ENCODE measurements around the gene ZBTB6.
A peak's percentile ranks its signal among the peaks of the same experiment; 100 is the strongest.

The ZBTB6 gene

GRCh38 chr9:122912964-122913673, at the start of gene ZBTB6:
Gene ZBTB6, minus strand, starts transcription at chr9:122913323. Its CDS starts 1,251 bp downstream, at chr9:122912072.
- Mint-ChIP-seq H3K4me1 (ENCODE audit: low read depth) (peaks cover 26% of the 10 kb centered on the region), H3K36me3 (peaks cover 8% of the 10 kb centered on the region), H3K4me3 (peak within 1 kb of the TSS; percentile 98), H3K27me3 (no peaks in the 10 kb centered on the region), H3K9me3 (ENCODE audit: low read depth) (no peaks in the 10 kb centered on the region), H3K27ac (peak within 1 kb of the TSS; percentile 97)

- H3K4me3 Mint-ChIP-seq, result no peak overlapping the region
- H3K27me3 Mint-ChIP-seq, result no peaks in the 10 kb centered on the region
- H3K9me3 Mint-ChIP-seq (ENCODE audit: low read depth), result no peaks in the 10 kb centered on the region
- H3K27ac Mint-ChIP-seq, result no peak overlapping the region
- no peaks in the 10 kb centered on the region for H3K4me1 Mint-ChIP-seq (ENCODE audit: low read depth)
- H3K36me3 Mint-ChIP-seq, result peaks cover 21% of the 10 kb centered on the region
Measured at GRCh38 chr9:122961139-122961538, 48.0 kb upstream of the ZBTB6 start.

GRCh38 chr9:122955961-122956360, 42.8 kb upstream of the ZBTB6 start:
- Mint-ChIP-seq H3K27me3 (no peaks in the 10 kb centered on the region), H3K4me3 (no peak overlapping the region), H3K36me3 (peaks cover 14% of the 10 kb centered on the region), H3K27ac (no peak overlapping the region), H3K9me3 (ENCODE audit: low read depth) (no peaks in the 10 kb centered on the region), H3K4me1 (ENCODE audit: low read depth) (peaks cover 22% of the 10 kb centered on the region)

- H3K36me3 Mint-ChIP-seq, result peaks cover 4% of the 10 kb centered on the region
- H3K9me3 Mint-ChIP-seq (ENCODE audit: low read depth), result no peaks in the 10 kb centered on the region
- H3K27me3 Mint-ChIP-seq, result no peaks in the 10 kb centered on the region
Measured at GRCh38 chr9:122954253-122954691, 41.1 kb upstream of the ZBTB6 start.

GRCh38 chr9:122951056-122951455, 37.9 kb upstream of the ZBTB6 start:
- peaks cover 57% of the 10 kb centered on the region for H3K4me1 Mint-ChIP-seq (ENCODE audit: low read depth)
- H3K27ac Mint-ChIP-seq, result no peak overlapping the region
- H3K4me3 Mint-ChIP-seq, result no peak overlapping the region

More at GRCh38 chr9:122954253-122954691, 41.1 kb upstream of the ZBTB6 start:
- Mint-ChIP-seq H3K27ac (no peak overlapping the region), H3K4me1 (ENCODE audit: low read depth) (peaks cover 35% of the 10 kb centered on the region), H3K4me3 (no peak overlapping the region)

GRCh38 chr9:122950263-122950662, 37.1 kb upstream of the ZBTB6 start:
- Mint-ChIP-seq H3K27me3 (no peaks in the 10 kb centered on the region), H3K4me3 (no peak overlapping the region), H3K36me3 (peaks cover 6% of the 10 kb centered on the region), H3K4me1 (ENCODE audit: low read depth) (peaks cover 62% of the 10 kb centered on the region), H3K9me3 (ENCODE audit: low read depth) (no peaks in the 10 kb centered on the region), H3K27ac (no peak overlapping the region)

More at GRCh38 chr9:122951056-122951455, 37.9 kb upstream of the ZBTB6 start:
- Mint-ChIP-seq H3K36me3 (peaks cover 4% of the 10 kb centered on the region), H3K9me3 (ENCODE audit: low read depth) (no peaks in the 10 kb centered on the region), H3K27me3 (no peaks in the 10 kb centered on the region)

GRCh38 chr9:122949696-122950095, 36.6 kb upstream of the ZBTB6 start:
- Mint-ChIP-seq H3K9me3 (ENCODE audit: low read depth) (no peaks in the 10 kb centered on the region), H3K27ac (no peak overlapping the region), H3K4me1 (ENCODE audit: low read depth) (peaks cover 62% of the 10 kb centered on the region), H3K27me3 (no peaks in the 10 kb centered on the region), H3K36me3 (peaks cover 5% of the 10 kb centered on the region), H3K4me3 (no peak overlapping the region)

- H3K4me3 Mint-ChIP-seq, result no peak overlapping the region
- H3K9me3 Mint-ChIP-seq (ENCODE audit: low read depth), result no peaks in the 10 kb centered on the region
- H3K27me3 Mint-ChIP-seq, result no peaks in the 10 kb centered on the region
- peaks cover 5% of the 10 kb centered on the region for H3K36me3 Mint-ChIP-seq
- peaks cover 59% of the 10 kb centered on the region for H3K4me1 Mint-ChIP-seq (ENCODE audit: low read depth)
- no peak overlapping the region for H3K27ac Mint-ChIP-seq
Measured at GRCh38 chr9:122948313-122948712, 35.2 kb upstream of the ZBTB6 start.

- Mint-ChIP-seq H3K36me3 (peaks cover 5% of the 10 kb centered on the region), H3K27me3 (no peaks in the 10 kb centered on the region), H3K4me1 (ENCODE audit: low read depth) (peaks cover 68% of the 10 kb centered on the region), H3K4me3 (no peak overlapping the region), H3K9me3 (ENCODE audit: low read depth) (no peaks in the 10 kb centered on the region), H3K27ac (no peak overlapping the region)
Measured at GRCh38 chr9:122946461-122947005, 33.4 kb upstream of the ZBTB6 start.

- no peak overlapping the region for H3K27ac Mint-ChIP-seq
- H3K27me3 Mint-ChIP-seq, result no peaks in the 10 kb centered on the region
- H3K4me3 Mint-ChIP-seq, result no peak overlapping the region
- peaks cover 66% of the 10 kb centered on the region for H3K4me1 Mint-ChIP-seq (ENCODE audit: low read depth)
- no peaks in the 10 kb centered on the region for H3K9me3 Mint-ChIP-seq (ENCODE audit: low read depth)
- H3K36me3 Mint-ChIP-seq, result peaks cover 5% of the 10 kb centered on the region
Measured at GRCh38 chr9:122944960-122945888, 32.1 kb upstream of the ZBTB6 start.

GRCh38 chr9:122941582-122942234, 28.6 kb upstream of the ZBTB6 start:
- peak overlapping the region; percentile 81 for H3K27ac Mint-ChIP-seq
- no peaks in the 10 kb centered on the region for H3K9me3 Mint-ChIP-seq (ENCODE audit: low read depth)
- peak overlapping the region; percentile 98 for H3K4me3 Mint-ChIP-seq
- H3K27me3 Mint-ChIP-seq, result no peaks in the 10 kb centered on the region
- H3K36me3 Mint-ChIP-seq, result peaks cover 3% of the 10 kb centered on the region
- H3K4me1 Mint-ChIP-seq (ENCODE audit: low read depth), result peaks cover 44% of the 10 kb centered on the region

- Mint-ChIP-seq H3K36me3 (peaks cover 5% of the 10 kb centered on the region), H3K27me3 (no peaks in the 10 kb centered on the region), H3K9me3 (ENCODE audit: low read depth) (no peaks in the 10 kb centered on the region), H3K4me1 (ENCODE audit: low read depth) (peaks cover 41% of the 10 kb centered on the region), H3K27ac (peak within 1 kb of the TSS; percentile 81), H3K4me3 (peak within 1 kb of the TSS; percentile 98)
Measured at GRCh38 chr9:122940749-122941581, 27.8 kb upstream of the ZBTB6 start, which contains the start of gene RABGAP1. Gene RABGAP1, plus strand, starts transcription at chr9:122941020. Its CDS starts 16,040 bp downstream, at chr9:122957060.

GRCh38 chr9:122940454-122940748, 27.3 kb upstream of the ZBTB6 start:
- H3K36me3 Mint-ChIP-seq, result peaks cover 3% of the 10 kb centered on the region
- peaks cover 36% of the 10 kb centered on the region for H3K4me1 Mint-ChIP-seq (ENCODE audit: low read depth)
- peak overlapping the region; percentile 98 for H3K4me3 Mint-ChIP-seq
- H3K27ac Mint-ChIP-seq, result peak overlapping the region; percentile 69
- H3K27me3 Mint-ChIP-seq, result no peaks in the 10 kb centered on the region
- no peaks in the 10 kb centered on the region for H3K9me3 Mint-ChIP-seq (ENCODE audit: low read depth)

GRCh38 chr9:122939601-122940000, 26.5 kb upstream of the ZBTB6 start:
- H3K4me3 Mint-ChIP-seq, result no peak overlapping the region
- H3K27ac Mint-ChIP-seq, result no peak overlapping the region
- H3K27me3 Mint-ChIP-seq, result no peaks in the 10 kb centered on the region
- no peaks in the 10 kb centered on the region for H3K9me3 Mint-ChIP-seq (ENCODE audit: low read depth)
- H3K4me1 Mint-ChIP-seq (ENCODE audit: low read depth), result peaks cover 34% of the 10 kb centered on the region
- peaks cover 2% of the 10 kb centered on the region for H3K36me3 Mint-ChIP-seq

Data from activated naive CD8-positive, alpha-beta T cell (primary cell).